Occipital lobe (tissue), 2 donors: Measurements from ENCODE around the gene KCTD10. TPM values are rescaled to one million over a fixed set of nuclear protein-coding genes. Genes with fewer than 3 reads are reported as not detected.
"Not testable (repeated sequence)": the region's sequence is repeated elsewhere in the genome, so short reads cannot be mapped to it uniquely, and the experiment has no call there.

Experiments
- DNase-seq: peaks from one replicate; lab custom pipeline; 2025; lab: John Stamatoyannopoulos, UW
- total RNA-seq: library from RNA; depleted of rRNA; stranded (reverse); fragments of >200 nt; gene quantifications from one replicate; pipeline ENCODE4 v1.2.3, GENCODE V29; 2014

Gene KCTD10
- total RNA-seq, 1 donor from 2014 or later: 55.2 TPM

DNA sequence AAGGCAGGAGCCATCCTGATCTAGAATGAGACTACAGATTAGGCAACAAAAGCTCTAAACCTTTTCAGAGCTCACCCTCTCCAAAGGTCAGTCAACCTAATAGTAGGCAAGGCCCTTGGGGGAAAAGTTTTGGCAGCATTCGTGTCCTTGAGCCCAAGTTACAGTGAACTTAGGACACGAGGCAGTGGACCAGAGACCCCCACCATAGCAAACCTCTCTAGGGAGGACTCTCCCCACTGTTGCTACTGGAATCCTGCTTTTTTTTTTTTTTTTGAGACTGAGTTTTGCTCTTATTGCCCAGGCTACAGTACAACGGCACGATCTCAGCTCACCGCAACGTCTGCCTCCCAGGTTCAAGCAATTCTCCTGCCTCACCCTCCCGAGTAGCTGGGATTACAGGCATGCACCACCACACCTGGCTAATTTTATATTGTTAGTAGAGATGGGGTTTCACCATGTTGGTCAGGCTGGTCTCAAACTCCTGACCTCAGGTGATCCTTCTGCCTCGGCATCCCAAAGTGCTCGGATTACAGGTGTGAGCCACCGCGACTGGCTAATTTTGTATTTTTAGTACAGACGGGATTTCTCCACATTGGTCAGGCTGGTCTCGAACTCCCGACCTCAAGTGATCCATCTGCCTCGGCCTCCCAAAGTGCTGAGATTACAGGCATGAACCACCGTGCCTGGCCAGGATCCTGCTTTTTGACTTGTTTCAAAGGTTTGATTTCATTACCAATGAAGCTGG is 3.4 kb downstream of the KCTD10 start:
- not testable (repeated sequence) for DNase-seq

DNA sequence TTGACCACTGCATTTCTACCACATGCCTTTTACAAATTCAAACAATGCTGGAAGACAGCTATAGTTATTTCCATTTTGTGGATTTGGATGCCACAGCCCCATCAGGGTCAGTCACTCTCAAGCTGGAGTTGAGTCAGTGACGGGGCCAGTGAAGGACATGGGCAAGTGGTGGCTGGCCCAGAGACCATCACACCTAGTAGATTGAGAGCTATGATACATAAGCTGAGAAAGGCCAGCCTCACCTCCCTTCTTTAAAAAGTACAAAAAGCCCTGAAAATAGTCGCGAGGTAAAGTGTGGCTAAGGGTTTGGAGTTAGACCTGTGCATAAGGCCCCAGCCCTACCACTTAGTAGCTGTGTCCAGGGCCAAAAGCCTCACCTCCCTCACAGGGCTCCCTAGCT is 4.1 kb downstream of the KCTD10 start:
- DNase-seq: no peak

- DNase-seq: no peak
Measured at GRCh38 chr12:109469517-109469916, 7.6 kb downstream of the KCTD10 start.

GRCh38 chr12:109467978-109468676 is 9.0 kb downstream of the KCTD10 start:
- no peak for DNase-seq

DNA sequence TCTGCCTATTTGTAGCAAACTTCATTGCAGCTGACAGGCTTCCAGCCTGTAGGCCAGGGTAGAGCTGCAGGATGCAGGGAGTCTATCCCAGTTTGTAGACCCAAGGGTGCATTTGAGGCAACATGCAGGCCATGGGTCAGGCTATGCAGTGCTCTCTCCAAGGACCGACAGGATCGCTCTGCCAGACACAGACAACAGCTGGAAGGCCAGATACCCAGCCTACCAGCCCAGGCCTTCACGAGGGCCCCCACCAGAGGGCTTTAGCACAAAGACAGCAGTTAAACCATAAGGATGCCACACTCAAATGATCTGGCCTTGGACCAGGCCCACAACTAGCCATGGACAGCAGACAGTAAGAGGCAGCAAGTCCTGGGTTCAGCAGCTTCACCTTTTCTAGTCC is 10.3 kb downstream of the KCTD10 start:
- no peak for DNase-seq

- DNase-seq: no peak
Measured at GRCh38 chr12:109466305-109466704, 10.8 kb downstream of the KCTD10 start.

DNA sequence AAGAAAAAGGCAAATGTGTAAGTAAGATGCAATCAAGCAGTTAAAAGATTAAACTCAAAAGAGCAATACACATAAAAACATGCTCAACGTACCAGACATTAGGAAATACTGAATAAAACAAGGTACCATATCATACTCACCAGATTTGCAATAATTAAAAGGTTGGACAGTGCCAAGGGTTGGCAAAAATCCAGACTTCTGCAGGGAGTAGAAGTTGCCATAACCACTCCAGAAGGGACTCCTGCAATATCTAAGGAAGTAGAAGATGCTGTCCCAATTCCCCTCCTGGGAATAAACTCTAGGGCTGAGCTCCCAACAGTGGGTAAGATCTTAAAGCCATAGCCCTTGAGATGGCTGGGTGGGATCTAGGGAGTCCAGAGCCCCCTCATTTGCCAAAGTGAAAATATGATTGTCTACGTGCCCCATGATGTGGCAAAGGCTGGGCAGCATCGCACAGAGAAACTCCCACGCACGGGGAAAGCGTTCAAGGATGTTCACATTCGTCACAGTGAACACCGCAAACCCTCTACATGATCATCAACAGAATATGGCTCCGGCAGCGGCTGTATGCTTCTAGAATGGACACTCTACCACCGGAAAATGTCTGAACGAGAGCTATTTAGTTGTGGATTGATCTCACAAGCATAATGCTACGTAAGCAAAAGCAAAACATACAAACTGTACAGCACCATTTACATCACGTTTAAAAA is 12.3 kb downstream of the KCTD10 start:
- DNase-seq: no peak

- no peak for DNase-seq
Measured at GRCh38 chr12:109463756-109464155, 13.3 kb downstream of the KCTD10 start.

GRCh38 chr12:109462868-109463692 is 14.0 kb downstream of the KCTD10 start:
- DNase-seq: no peak

- DNase-seq: no peak
Measured at GRCh38 chr12:109461846-109462756, 15.0 kb downstream of the KCTD10 start.

DNA sequence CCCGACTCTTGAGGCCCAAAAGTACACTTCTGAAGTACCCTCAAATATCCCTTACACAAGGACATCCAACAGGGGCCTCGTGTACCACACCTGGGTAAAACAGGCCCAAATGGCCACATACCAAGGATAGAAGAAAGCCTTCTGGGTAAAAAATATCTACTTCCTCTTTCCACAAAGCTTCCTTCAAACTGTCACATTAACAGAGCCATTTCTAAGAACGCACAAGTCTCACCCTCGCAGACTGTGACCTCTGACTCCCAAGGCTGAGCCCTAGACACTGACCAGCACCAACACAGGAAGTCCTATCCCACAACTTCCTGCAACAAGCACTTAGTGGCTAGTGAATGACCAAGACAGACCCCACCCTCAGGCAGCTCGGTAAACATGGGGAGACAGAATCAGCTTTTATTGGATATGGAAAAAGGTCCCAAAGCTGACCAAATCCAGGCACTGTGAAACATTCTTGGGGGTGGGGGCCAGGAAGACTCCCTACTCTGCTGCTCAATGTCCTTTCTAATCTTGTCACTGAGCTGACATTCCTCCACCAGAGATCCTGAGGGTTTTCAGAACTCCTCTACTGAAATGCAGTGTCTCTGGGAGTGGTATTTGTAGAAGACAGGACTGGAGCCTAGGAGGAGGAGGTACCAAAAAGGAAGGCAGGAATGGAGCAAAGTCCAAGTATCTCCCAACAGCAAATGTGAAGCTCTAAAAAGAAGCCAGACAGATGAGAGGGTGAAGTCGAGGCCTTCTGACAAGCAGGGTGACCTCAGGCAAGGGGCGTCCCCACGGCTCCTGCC is 15.9 kb downstream of the KCTD10 start:
- DNase-seq: no peak

DNA sequence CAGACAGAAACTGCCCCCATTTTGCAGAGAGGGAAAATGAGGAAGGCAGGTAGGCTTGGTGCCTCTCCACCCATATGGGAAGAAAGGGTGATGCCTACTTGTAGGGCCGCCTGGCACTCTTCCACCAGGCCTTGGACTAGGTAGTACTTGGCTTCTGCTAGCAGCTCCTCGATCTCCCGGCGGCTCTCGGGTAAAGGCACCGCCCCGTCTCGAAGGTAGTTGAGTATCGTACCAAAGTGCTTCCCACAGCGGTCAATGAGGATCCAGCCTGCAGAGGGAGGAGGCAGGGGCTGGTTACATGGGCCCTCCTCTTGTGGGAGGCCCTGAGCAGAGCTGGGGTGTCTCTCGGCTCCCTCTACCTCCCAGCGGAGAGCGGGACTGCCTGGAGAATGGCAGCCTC is 16.6 kb downstream of the KCTD10 start:
- DNase-seq: no peak

GRCh38 chr12:109459247-109459646 is 17.9 kb downstream of the KCTD10 start:
- DNase-seq: no peak

GRCh38 chr12:109458771-109459208 is 18.3 kb downstream of the KCTD10 start:
- no peak for DNase-seq

- no peak for DNase-seq
Measured at GRCh38 chr12:109458086-109458485, 19.0 kb downstream of the KCTD10 start.

DNA sequence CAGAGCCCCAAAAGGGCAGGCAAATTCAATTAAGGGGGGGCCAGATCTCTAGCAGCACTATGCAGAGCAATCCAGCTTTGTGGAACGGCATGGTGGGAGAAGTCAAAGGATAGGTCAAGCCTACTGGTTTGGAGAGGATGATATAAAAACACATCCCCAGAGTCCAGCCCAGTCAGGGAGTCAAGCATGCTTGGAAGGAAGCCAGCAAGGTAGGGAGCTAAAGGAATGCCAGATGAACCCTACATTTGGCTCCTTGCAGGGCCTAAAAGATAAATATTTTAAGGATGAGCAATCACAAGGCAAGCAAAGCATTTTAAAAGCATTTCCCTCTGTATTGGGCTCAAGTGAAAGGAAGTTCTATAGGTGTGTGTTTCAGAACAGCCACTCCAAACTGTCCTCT is 21.4 kb downstream of the KCTD10 start:
- no peak for DNase-seq

- DNase-seq: no peak
Measured at GRCh38 chr12:109452489-109452888, 24.6 kb downstream of the KCTD10 start.

GRCh38 chr12:109451400-109451799 is 25.7 kb downstream of the KCTD10 start:
- DNase-seq: no peak

DNA sequence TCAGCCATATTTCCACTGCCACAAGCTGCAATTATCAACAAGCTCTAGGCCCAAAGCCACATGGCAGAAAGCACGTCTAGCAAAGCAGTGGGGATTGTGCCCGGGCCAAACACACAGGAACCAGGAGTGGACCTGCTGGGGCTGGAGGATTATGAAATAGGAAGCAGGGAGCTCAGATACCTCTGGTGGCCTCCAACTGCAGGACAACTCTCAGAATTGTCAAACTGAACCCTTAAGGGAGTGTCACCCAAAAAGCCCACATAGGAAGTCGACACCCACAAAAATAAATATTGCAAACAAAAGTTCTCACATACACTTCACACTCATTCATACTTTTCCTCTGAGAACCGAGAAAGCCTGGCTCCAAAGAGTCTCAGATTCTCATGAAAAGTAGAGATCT is 26.1 kb downstream of the KCTD10 start:
- no peak for DNase-seq
